Measurements from ENCODE around the gene C4orf46.
A peak's percentile ranks its signal among the peaks of the same experiment; 100 is the strongest.

C4orf46 gene

DNA sequence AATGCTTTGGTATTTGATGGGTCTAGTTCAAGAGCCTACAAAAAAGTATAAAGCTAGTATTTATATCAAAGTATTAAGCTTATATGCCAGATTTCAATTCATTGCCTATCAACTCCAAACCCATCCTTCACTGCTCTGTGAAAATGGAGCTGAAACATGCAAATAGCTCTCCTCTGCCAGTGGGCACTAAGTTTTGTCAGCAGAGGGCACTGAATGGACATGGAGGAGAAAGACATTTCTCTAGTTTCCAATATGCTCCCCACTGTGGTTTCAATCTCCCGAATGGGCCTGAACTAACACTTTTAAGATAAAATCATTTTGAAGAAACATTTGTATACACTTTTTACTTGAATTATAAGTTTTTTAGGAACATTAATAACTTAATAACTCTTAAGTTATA lies 39.1 kb upstream of the C4orf46 start:
- peaks cover 2% of the 10 kb centered on the region for H3K79me1 ChIP-seq (replicated peaks; ENCODE audit: low read length, poor library complexity, severe bottlenecking)
- H3K4ac ChIP-seq (ENCODE audit: low read depth in 1 of 2, low read length in 2 of 2): no peak overlapping the region
- peak; percentile 20 for DNase-seq
- no peak overlapping the region for H2BK5ac ChIP-seq (ENCODE audit: low read depth, low read length, poor library complexity, severe bottlenecking)
- no peak overlapping the region for H3K27ac ChIP-seq (ENCODE audit: low read length, poor library complexity, severe bottlenecking)
- no peak overlapping the region for H2BK15ac ChIP-seq (ENCODE audit: low read depth, poor library complexity, severe bottlenecking)
- no peak overlapping the region for H3K23ac ChIP-seq (ENCODE audit: low read length in 2 of 2)
- H3K9me3 ChIP-seq (ENCODE audit: control insufficient read depth, low read length): no peaks in the 10 kb centered on the region
- H3K9ac ChIP-seq (ENCODE audit: low read length): no peak overlapping the region
- no peak overlapping the region for H4K8ac ChIP-seq (ENCODE audit: low read length)
- H3K4me3 ChIP-seq (ENCODE audit: insufficient read depth in 1 of 2, low read depth in 1 of 2, low read length in 2 of 2): no peak overlapping the region
- H3K18ac ChIP-seq (ENCODE audit: low read depth in 1 of 2, low read length in 2 of 2): no peak overlapping the region
- no peak overlapping the region for H2AK5ac ChIP-seq (ENCODE audit: low read length, severe bottlenecking)
- no CpG with 5 or more reads among the region's 1 CpG for WGBS
- no peaks in the 10 kb centered on the region for H3K4me1 ChIP-seq (ENCODE audit: control insufficient read depth, insufficient read depth, low read depth, low read length)
- no peak overlapping the region for H3K4me2 ChIP-seq (ENCODE audit: low read length, poor library complexity, severe bottlenecking)
- H3K36me3 ChIP-seq (ENCODE audit: control insufficient read depth in 1 of 2, insufficient read depth in 2 of 2, low read depth in 1 of 2, low read length in 2 of 2): peaks cover 14 to 93% of the 10 kb centered on the region in 2 experiments
- H3K14ac ChIP-seq (ENCODE audit: low read length in 2 of 2): no peak overlapping the region
- H3K27me3 ChIP-seq (ENCODE audit: control insufficient read depth in 1 of 2, insufficient read depth in 1 of 2, low read length in 2 of 2): no peaks in the 10 kb centered on the region
- no peak overlapping the region for H2BK12ac ChIP-seq (ENCODE audit: low read length in 2 of 2)
- H2AFZ ChIP-seq (ENCODE audit: low read depth, low read length): no peak overlapping the region
- no peak overlapping the region for H2BK120ac ChIP-seq (ENCODE audit: low read depth, low read length)
- no peak overlapping the region for H4K91ac ChIP-seq (ENCODE audit: low read length)

DNA sequence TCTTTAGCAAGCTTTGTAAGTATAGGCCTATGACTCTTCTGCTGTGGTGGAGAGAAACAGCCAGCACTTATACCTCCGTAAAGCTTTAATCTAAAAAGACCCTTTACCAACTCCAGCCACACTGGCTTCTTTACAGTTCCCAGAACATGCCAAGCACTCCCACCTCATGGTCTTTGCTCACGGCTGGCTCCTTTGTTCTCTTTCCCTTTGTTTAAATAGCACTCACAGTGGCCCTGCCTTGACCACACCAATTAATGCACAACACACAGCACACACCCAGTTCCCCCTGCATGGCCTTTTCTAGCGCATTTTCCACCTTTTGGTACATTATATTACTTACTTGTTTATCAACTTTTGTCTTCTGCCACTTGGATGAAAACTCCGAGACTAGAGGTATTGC lies 32.6 kb upstream of the C4orf46 start:
- 99% methylated on average over 4 of the region's 4 CpGs for WGBS
- H2BK120ac ChIP-seq (ENCODE audit: low read depth, low read length): no peak overlapping the region

DNA sequence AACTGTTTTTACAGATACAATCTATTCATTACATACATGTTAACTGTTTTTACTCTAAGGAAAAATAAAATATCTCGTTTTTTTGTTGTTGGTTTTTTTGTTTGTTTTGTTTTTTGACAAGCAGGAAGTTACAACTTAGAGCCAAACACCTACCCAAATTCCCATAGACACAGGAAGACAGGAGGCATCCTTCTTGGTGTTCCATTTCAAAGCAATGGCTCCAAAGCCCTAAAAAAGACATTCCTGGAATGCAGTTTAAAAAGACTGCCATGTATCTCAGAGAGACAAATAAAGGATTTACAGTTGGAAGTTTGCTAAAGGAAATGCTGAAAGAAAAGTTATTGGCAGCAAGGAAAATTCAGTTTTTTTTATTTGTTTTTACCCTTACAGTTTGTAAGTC lies 17.1 kb upstream of the C4orf46 start:
- Histone ChIP-seq H2AK5ac (ENCODE audit: low read length, severe bottlenecking) (no peak overlapping the region), H2BK12ac (ENCODE audit: low read length in 2 of 2) (no peak overlapping the region), H4K91ac (ENCODE audit: low read length) (no peak overlapping the region), H3K18ac (ENCODE audit: low read depth in 1 of 2, low read length in 2 of 2) (no peak overlapping the region), H4K8ac (ENCODE audit: low read length) (no peak overlapping the region), H3K27me3 (ENCODE audit: control insufficient read depth in 1 of 2, insufficient read depth in 1 of 2, low read length in 2 of 2) (no peaks in the 10 kb centered on the region), H2AFZ (ENCODE audit: low read depth, low read length) (no peak overlapping the region), H3K36me3 (ENCODE audit: control insufficient read depth in 1 of 2, insufficient read depth in 2 of 2, low read depth in 1 of 2, low read length in 2 of 2) (peaks cover 0 to 55% of the 10 kb centered on the region in 2 experiments), H3K4me1 (ENCODE audit: control insufficient read depth, insufficient read depth, low read depth, low read length) (no peaks in the 10 kb centered on the region), H3K9ac (ENCODE audit: low read length) (no peak overlapping the region), H3K4me2 (ENCODE audit: low read length, poor library complexity, severe bottlenecking) (no peak overlapping the region), H3K4ac (ENCODE audit: low read depth in 1 of 2, low read length in 2 of 2) (no peak overlapping the region), H2BK15ac (ENCODE audit: low read depth, poor library complexity, severe bottlenecking) (no peak overlapping the region), H3K14ac (ENCODE audit: low read length in 2 of 2) (no peak overlapping the region), H3K9me3 (ENCODE audit: control insufficient read depth, low read length) (no peaks in the 10 kb centered on the region), H3K4me3 (ENCODE audit: insufficient read depth in 1 of 2, low read depth in 1 of 2, low read length in 2 of 2) (no peak overlapping the region), H3K79me1 (replicated peaks; ENCODE audit: low read length, poor library complexity, severe bottlenecking) (no peaks in the 10 kb centered on the region), H2BK5ac (ENCODE audit: low read depth, low read length, poor library complexity, severe bottlenecking) (no peak overlapping the region), H3K23ac (ENCODE audit: low read length in 2 of 2) (no peak overlapping the region), H2BK120ac (ENCODE audit: low read depth, low read length) (no peak overlapping the region), H3K27ac (ENCODE audit: low read length, poor library complexity, severe bottlenecking) (no peak overlapping the region)
- WGBS: no CpG with 5 or more reads among the region's 1 CpG
- DNase-seq: no peak

More for the DNA sequence above, 32.6 kb upstream of the C4orf46 start:
- H3K4me2 ChIP-seq (ENCODE audit: low read length, poor library complexity, severe bottlenecking): no peak overlapping the region
- H3K4me1 ChIP-seq (ENCODE audit: control insufficient read depth, insufficient read depth, low read depth, low read length): no peaks in the 10 kb centered on the region
- no peaks in the 10 kb centered on the region for H3K9me3 ChIP-seq (ENCODE audit: control insufficient read depth, low read length)
- no peak overlapping the region for H2BK12ac ChIP-seq (ENCODE audit: low read length in 2 of 2)
- H3K14ac ChIP-seq (ENCODE audit: low read length in 2 of 2): no peak overlapping the region
- no peak overlapping the region for H4K8ac ChIP-seq (ENCODE audit: low read length)
- no peak overlapping the region for H3K27ac ChIP-seq (ENCODE audit: low read length, poor library complexity, severe bottlenecking)
- no peak overlapping the region for H4K91ac ChIP-seq (ENCODE audit: low read length)
- H2BK5ac ChIP-seq (ENCODE audit: low read depth, low read length, poor library complexity, severe bottlenecking): no peak overlapping the region
- no peak overlapping the region for H3K23ac ChIP-seq (ENCODE audit: low read length in 2 of 2)
- H2AFZ ChIP-seq (ENCODE audit: low read depth, low read length): no peak overlapping the region
- H3K27me3 ChIP-seq (ENCODE audit: control insufficient read depth in 1 of 2, insufficient read depth in 1 of 2, low read length in 2 of 2): no peaks in the 10 kb centered on the region
- DNase-seq: no peak
- no peaks in the 10 kb centered on the region for H3K79me1 ChIP-seq (replicated peaks; ENCODE audit: low read length, poor library complexity, severe bottlenecking)
- no peak overlapping the region for H3K4me3 ChIP-seq (ENCODE audit: insufficient read depth in 1 of 2, low read depth in 1 of 2, low read length in 2 of 2)
- peaks cover 12 to 76% of the 10 kb centered on the region in 2 experiments for H3K36me3 ChIP-seq (ENCODE audit: control insufficient read depth in 1 of 2, insufficient read depth in 2 of 2, low read depth in 1 of 2, low read length in 2 of 2)
- no peak overlapping the region for H3K9ac ChIP-seq (ENCODE audit: low read length)
- no peak overlapping the region for H3K18ac ChIP-seq (ENCODE audit: low read depth in 1 of 2, low read length in 2 of 2)
- H3K4ac ChIP-seq (ENCODE audit: low read depth in 1 of 2, low read length in 2 of 2): no peak overlapping the region
- H2BK15ac ChIP-seq (ENCODE audit: low read depth, poor library complexity, severe bottlenecking): no peak overlapping the region
- no peak overlapping the region for H2AK5ac ChIP-seq (ENCODE audit: low read length, severe bottlenecking)

- Histone ChIP-seq H3K4ac (ENCODE audit: low read depth in 1 of 2, low read length in 2 of 2) (no peak overlapping the region), H3K9me3 (ENCODE audit: control insufficient read depth, low read length) (no peaks in the 10 kb centered on the region), H3K4me3 (ENCODE audit: insufficient read depth in 1 of 2, low read depth in 1 of 2, low read length in 2 of 2) (no peak overlapping the region)
These were observed 10.4 kb upstream of the C4orf46 start for GRCh38 chr4:158682066-158682465.

More at GRCh38 chr4:158682066-158682465, 10.4 kb upstream of the C4orf46 start:
- Histone ChIP-seq H3K4me2 (ENCODE audit: low read length, poor library complexity, severe bottlenecking) (no peak overlapping the region), H4K8ac (ENCODE audit: low read length) (no peak overlapping the region), H3K4me1 (ENCODE audit: control insufficient read depth, insufficient read depth, low read depth, low read length) (no peaks in the 10 kb centered on the region), H4K91ac (ENCODE audit: low read length) (no peak overlapping the region), H3K27me3 (ENCODE audit: control insufficient read depth in 1 of 2, insufficient read depth in 1 of 2, low read length in 2 of 2) (no peaks in the 10 kb centered on the region), H2AK5ac (ENCODE audit: low read length, severe bottlenecking) (no peak overlapping the region), H3K79me1 (replicated peaks; ENCODE audit: low read length, poor library complexity, severe bottlenecking) (peaks cover 9% of the 10 kb centered on the region), H3K23ac (ENCODE audit: low read length in 2 of 2) (no peak overlapping the region), H3K14ac (ENCODE audit: low read length in 2 of 2) (no peak overlapping the region), H2BK120ac (ENCODE audit: low read depth, low read length) (no peak overlapping the region), H3K18ac (ENCODE audit: low read depth in 1 of 2, low read length in 2 of 2) (no peak overlapping the region), H2BK5ac (ENCODE audit: low read depth, low read length, poor library complexity, severe bottlenecking) (no peak overlapping the region), H3K36me3 (ENCODE audit: control insufficient read depth in 1 of 2, insufficient read depth in 2 of 2, low read depth in 1 of 2, low read length in 2 of 2) (peaks cover 0 to 34% of the 10 kb centered on the region in 2 experiments), H3K27ac (ENCODE audit: low read length, poor library complexity, severe bottlenecking) (no peak overlapping the region), H2BK12ac (ENCODE audit: low read length in 2 of 2) (no peak overlapping the region), H3K9ac (ENCODE audit: low read length) (peak overlapping the region; percentile 1), H2BK15ac (ENCODE audit: low read depth, poor library complexity, severe bottlenecking) (no peak overlapping the region), H2AFZ (ENCODE audit: low read depth, low read length) (no peak overlapping the region)
- no peak for DNase-seq
- whole genome bisulfite sequencing: 89% methylated on average over 2 of the region's 2 CpGs

All from mesenchymal stem cell (in vitro differentiated cells and primary cell).